HCEC 1CT (cell line): ENCODE results near the gene MPRIP.

Source experiments
- DNase-seq: peaks from one replicate; pipeline ENCODE4 v3.0.0-alpha.2; 2017

The MPRIP gene

GRCh38 chr17:17225901-17226300, 183.6 kb downstream of the MPRIP start:
- no peak for DNase-seq

GRCh38 chr17:17226451-17227265, 184.4 kb downstream of the MPRIP start:
- no peak for DNase-seq

GRCh38 chr17:17227608-17228520, 185.6 kb downstream of the MPRIP start:
- DNase-seq, result no peak

- no peak for DNase-seq
Measured at GRCh38 chr17:17228521-17229279, 186.4 kb downstream of the MPRIP start.

GRCh38 chr17:17229416-17230384, 187.4 kb downstream of the MPRIP start:
- DNase-seq, result no peak

- no peak for DNase-seq
Measured at GRCh38 chr17:17231621-17232302, 189.5 kb downstream of the MPRIP start.

GRCh38 chr17:17232303-17232621, 190.0 kb downstream of the MPRIP start:
- no peak for DNase-seq

GRCh38 chr17:17235212-17236174, 193.2 kb downstream of the MPRIP start:
- DNase-seq, result peak; percentile 35

GRCh38 chr17:17236295-17237025, 194.2 kb downstream of the MPRIP start:
- peak; percentile 34 for DNase-seq

GRCh38 chr17:17237026-17237799, 195.0 kb downstream of the MPRIP start, which contains the start of gene FLCN:
Gene FLCN, minus strand, starts transcription at chr17:17237168. Its CDS starts 9,031 bp downstream, at chr17:17228137.
- peak; percentile 84 for DNase-seq

- DNase-seq, result no peak
Measured at GRCh38 chr17:17239832-17240231, 197.6 kb downstream of the MPRIP start.

GRCh38 chr17:17241656-17242055, 199.4 kb downstream of the MPRIP start:
- no peak for DNase-seq

- DNase-seq, result no peak
Measured at GRCh38 chr17:17242246-17242645, 200.0 kb downstream of the MPRIP start.
